Measurements from ENCODE around the gene ZNF107.

DNA sequence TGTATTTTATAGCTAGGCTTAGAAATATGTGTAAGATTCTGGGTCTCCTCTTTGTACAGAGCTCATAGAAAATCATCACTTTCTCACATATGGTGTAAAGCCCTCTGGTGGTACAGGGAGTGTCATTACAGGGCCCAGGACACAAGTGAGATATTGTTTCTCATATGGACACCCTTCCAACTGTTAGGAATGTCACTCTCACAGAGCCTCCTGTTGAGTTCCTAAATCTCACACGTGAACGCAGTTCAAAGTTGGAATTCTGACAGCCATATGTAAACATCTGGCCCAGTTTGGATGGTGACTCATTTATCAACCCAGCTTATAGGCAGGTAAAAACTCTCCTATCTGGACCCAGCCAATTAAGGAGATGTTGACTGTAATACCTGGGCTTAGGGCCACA, 35.4 kb upstream of the ZNF107 start:
- TF ChIP-seq, protein P1, sequence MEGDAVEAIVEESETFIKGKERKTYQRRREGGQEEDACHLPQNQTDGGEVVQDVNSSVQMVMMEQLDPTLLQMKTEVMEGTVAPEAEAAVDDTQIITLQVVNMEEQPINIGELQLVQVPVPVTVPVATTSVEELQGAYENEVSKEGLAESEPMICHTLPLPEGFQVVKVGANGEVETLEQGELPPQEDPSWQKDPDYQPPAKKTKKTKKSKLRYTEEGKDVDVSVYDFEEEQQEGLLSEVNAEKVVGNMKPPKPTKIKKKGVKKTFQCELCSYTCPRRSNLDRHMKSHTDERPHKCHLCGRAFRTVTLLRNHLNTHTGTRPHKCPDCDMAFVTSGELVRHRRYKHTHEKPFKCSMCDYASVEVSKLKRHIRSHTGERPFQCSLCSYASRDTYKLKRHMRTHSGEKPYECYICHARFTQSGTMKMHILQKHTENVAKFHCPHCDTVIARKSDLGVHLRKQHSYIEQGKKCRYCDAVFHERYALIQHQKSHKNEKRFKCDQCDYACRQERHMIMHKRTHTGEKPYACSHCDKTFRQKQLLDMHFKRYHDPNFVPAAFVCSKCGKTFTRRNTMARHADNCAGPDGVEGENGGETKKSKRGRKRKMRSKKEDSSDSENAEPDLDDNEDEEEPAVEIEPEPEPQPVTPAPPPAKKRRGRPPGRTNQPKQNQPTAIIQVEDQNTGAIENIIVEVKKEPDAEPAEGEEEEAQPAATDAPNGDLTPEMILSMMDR (IDR thresholded peaks at IDR 0.05; ENCODE audit: control extremely low read depth in 1 of 3, insufficient read depth in 1 of 3, low read depth in 1 of 3, low read length in 3 of 3), result peak in 1 of 3 experiments; percentile 22; a peak in 1 of 4 replicates
- no peak for TF ChIP-seq POLR2AphosphoS5 (IDR thresholded peaks at IDR 0.05; ENCODE audit: low read depth, low read length)
- TF ChIP-seq EZH2 (IDR thresholded peaks at IDR 0.05; ENCODE audit: low read depth, low read length, severe bottlenecking), result no peak
- TF ChIP-seq EGR1 (IDR thresholded peaks at IDR 0.05; ENCODE audit: borderline replicate concordance, low read depth, low read length), result no peak
- no peak for TF ChIP-seq TAF1 (IDR thresholded peaks at IDR 0.05; ENCODE audit: low read depth, low read length)
- no peak for TF ChIP-seq KDM5A (IDR thresholded peaks at IDR 0.05; ENCODE audit: low read length)
- no peak for TF ChIP-seq HDAC2 (IDR thresholded peaks at IDR 0.05; ENCODE audit: borderline replicate concordance in 1 of 2, low read depth in 2 of 2, low read length in 2 of 2)
- no peak for TF ChIP-seq RBBP5 (IDR thresholded peaks at IDR 0.05; ENCODE audit: borderline replicate concordance, low read depth, low read length)
- TF ChIP-seq TEAD4 (IDR thresholded peaks at IDR 0.05; ENCODE audit: low read depth, low read length), result no peak
- TF ChIP-seq POLR2A (IDR thresholded peaks at IDR 0.05; ENCODE audit: control extremely low read depth in 1 of 2, low read depth in 2 of 2, low read length in 2 of 2), result no peak
- no peak for TF ChIP-seq CHD2 (IDR thresholded peaks at IDR 0.05; ENCODE audit: low read length)
- TF ChIP-seq EP300 (IDR thresholded peaks at IDR 0.05; ENCODE audit: borderline replicate concordance in 1 of 2, low read depth in 2 of 2, low read length in 2 of 2), result no peak
